LNCaP clone FGC (cell line): ENCODE data around the gene UROD.

Experiments
- DNase-seq: peaks from one replicate; pipeline ENCODE4 v3.0.0-alpha.2; 2011; ENCODE audit warnings: low read depth
- H3K4me3 ChIP-seq: 2 replicates; pipeline ENCODE4 v1.5.1; 2011; ENCODE audit warnings: mild to moderate bottlenecking, low read depth, low read length, control low read depth
- CTCF ChIP-seq: IDR thresholded peaks from 2 replicates; pipeline ENCODE4 v1.5.1; 2012; ENCODE audit warnings: mild to moderate bottlenecking; ENCODE audit not compliant: control insufficient read depth, insufficient read depth; ENCODE audit errors: extremely low read depth

The UROD gene

GRCh38 chr1:45023663-45024062 lies 11.6 kb downstream of the UROD start:
- no peak for DNase-seq
- H3K4me3 ChIP-seq = no peak overlapping the region
- no peak for TF ChIP-seq CTCF

GRCh38 chr1:45026446-45026845 lies 14.4 kb downstream of the UROD start:
- no peak for DNase-seq
- TF ChIP-seq CTCF = no peak
- no peak overlapping the region for H3K4me3 ChIP-seq

- no peak overlapping the region for H3K4me3 ChIP-seq
- no peak for TF ChIP-seq CTCF
- no peak for DNase-seq
Observed at GRCh38 chr1:45032837-45033236, 20.8 kb downstream of the UROD start.

GRCh38 chr1:45033356-45033755 lies 21.3 kb downstream of the UROD start:
- no peak for DNase-seq
- H3K4me3 ChIP-seq = no peak overlapping the region
- TF ChIP-seq CTCF = no peak

- DNase-seq = no peak
- no peak overlapping the region for H3K4me3 ChIP-seq
- no peak for TF ChIP-seq CTCF
Observed at GRCh38 chr1:45035631-45036301, 23.7 kb downstream of the UROD start.

GRCh38 chr1:45037456-45037855 lies 25.4 kb downstream of the UROD start:
- no peak for TF ChIP-seq CTCF
- H3K4me3 ChIP-seq = no peak overlapping the region
- no peak for DNase-seq

GRCh38 chr1:45038240-45038639 lies 26.2 kb downstream of the UROD start:
- DNase-seq = no peak
- no peak overlapping the region for H3K4me3 ChIP-seq
- TF ChIP-seq CTCF = no peak
